Measurements from ENCODE around the gene BTNL3. TPM values are rescaled to one million over a fixed set of nuclear protein-coding genes. Genes with fewer than 3 reads are reported as not detected.

The BTNL3 gene
- total RNA-seq, 1 donor from 2014 or later: not detected

DNA sequence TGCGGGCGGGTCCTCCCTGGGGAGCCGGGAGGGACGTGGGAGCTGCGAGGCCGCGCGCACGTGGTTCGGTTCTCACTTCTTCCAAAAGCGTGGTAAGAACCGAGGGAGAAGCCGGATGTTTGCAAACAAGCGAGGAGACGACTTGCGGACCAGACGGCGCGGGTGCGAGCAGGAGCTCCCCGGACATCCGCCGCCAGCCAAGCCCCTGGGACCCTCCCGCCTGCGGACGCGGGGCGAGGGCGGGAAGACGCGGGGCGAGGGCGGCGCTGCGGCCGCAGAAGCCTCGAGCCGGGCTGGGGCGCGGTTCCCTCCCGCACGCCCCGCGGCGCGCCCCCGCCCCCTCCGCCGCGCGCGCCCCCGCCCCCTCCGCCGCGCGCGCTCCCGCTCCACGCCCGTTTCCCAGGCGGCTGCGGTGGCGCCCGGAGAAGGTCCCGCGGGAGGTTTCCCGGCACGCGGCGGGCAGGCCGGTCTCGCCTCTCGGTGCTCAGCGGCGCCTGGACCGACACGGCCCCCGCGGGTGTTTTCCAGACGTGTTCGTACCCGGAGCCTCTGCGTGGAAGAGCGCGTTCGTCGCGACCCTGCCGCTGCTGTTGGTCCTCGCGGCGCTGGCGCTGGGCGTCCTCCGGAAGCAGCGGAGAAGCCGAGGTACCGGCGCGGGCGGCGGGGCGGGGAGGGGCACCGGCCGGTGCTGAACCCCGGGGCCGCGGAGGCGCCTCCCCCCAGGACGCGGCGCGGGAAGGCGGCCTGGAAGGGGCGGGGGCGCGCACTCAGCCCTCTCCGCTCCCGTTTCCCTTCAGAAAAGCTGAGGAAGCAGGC is 64.2 kb downstream of the BTNL3 start:
- TF ChIP-seq CTCF (IDR thresholded peaks at IDR 0.05): no peak

GRCh38 chr5:181053488-181054121 is 65.0 kb downstream of the BTNL3 start:
- Histone ChIP-seq H3K9me3 (no peaks in the 10 kb centered on the region), H3K27ac (no peak overlapping the region), H3K4me3 (peak overlapping the region; percentile 65 to 68), H3K36me3 (no peaks in the 10 kb centered on the region), H3K4me1 (peaks cover 0 to 8% of the 10 kb centered on the region in 2 donors), H3K27me3 (peaks cover 9% of the 10 kb centered on the region)
- TF ChIP-seq CTCF (IDR thresholded peaks at IDR 0.05): no peak
- no peak for DNase-seq (ENCODE audit: low spot score in 2 of 2)
- intact Hi-C loops (cut with DNase I): no loop called here

More for the DNA sequence above, 64.2 kb downstream of the BTNL3 start:
- Histone ChIP-seq H3K36me3 (no peaks in the 10 kb centered on the region), H3K4me1 (peaks cover 0 to 8% of the 10 kb centered on the region in 2 donors), H3K9me3 (no peaks in the 10 kb centered on the region), H3K27ac (no peak overlapping the region), H3K27me3 (peaks cover 9% of the 10 kb centered on the region), H3K4me3 (peak overlapping the region; percentile 65 to 68)
- intact Hi-C loops (cut with DNase I): no loop called here
- DNase-seq (ENCODE audit: low spot score in 2 of 2): no peak

DNA sequence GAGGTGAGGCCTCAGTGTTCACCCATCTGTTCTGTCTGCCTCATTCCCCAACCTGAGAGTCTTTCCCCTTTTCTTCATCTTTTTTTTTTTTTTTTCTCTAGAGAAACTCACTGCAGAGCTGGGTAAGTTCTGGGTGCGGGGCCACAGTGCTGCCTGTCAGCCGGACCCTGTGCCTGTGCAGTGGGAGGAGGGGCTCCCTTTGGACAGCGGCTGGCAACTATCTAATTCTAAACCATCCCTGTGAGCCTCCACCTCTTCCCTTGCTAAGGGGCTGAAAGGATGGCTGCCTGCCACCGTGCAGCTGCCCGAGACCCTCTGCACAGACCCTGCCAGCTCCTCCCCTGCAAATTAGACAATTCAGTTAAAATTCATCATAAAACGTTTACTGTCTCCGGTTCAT is 65.5 kb downstream of the BTNL3 start:
- intact Hi-C loops (cut with DNase I): no loop called here
- peaks cover 9% of the 10 kb centered on the region for H3K27me3 ChIP-seq
- peaks cover 0 to 8% of the 10 kb centered on the region in 2 donors for H3K4me1 ChIP-seq
- no peak overlapping the region for H3K27ac ChIP-seq
- no peak for TF ChIP-seq CTCF (IDR thresholded peaks at IDR 0.05)
- DNase-seq (ENCODE audit: low spot score in 2 of 2): no peak
- H3K36me3 ChIP-seq: no peaks in the 10 kb centered on the region
- no peak overlapping the region for H3K4me3 ChIP-seq
- no peaks in the 10 kb centered on the region for H3K9me3 ChIP-seq

- Histone ChIP-seq H3K4me3 (no peak overlapping the region), H3K27me3 (peaks cover 9% of the 10 kb centered on the region), H3K36me3 (no peaks in the 10 kb centered on the region), H3K27ac (no peak overlapping the region), H3K9me3 (no peaks in the 10 kb centered on the region), H3K4me1 (peaks cover 0 to 8% of the 10 kb centered on the region in 2 donors)
- DNase-seq (ENCODE audit: low spot score in 2 of 2): no peak
- no peak for TF ChIP-seq CTCF (IDR thresholded peaks at IDR 0.05)
- intact Hi-C loops (cut with DNase I): no loop called here
Observed at GRCh38 chr5:181054871-181055459, 66.3 kb downstream of the BTNL3 start.

Other genes starting within 250 kb of the BTNL3 start
- not detected for gene OR2Y1, start 248.8 kb upstream of the BTNL3 start, total RNA-seq
- gene MGAT1, start 186.0 kb upstream of the BTNL3 start, total RNA-seq: 257 TPM
- gene ZFP62, start 127.6 kb upstream of the BTNL3 start, total RNA-seq: 1.8 TPM
- gene BTNL8, start 89.7 kb upstream of the BTNL3 start, total RNA-seq: not detected
- gene BTNL9, start 51.4 kb downstream of the BTNL3 start, total RNA-seq: 105 TPM
- not detected for gene OR2V1, start 142.3 kb downstream of the BTNL3 start, total RNA-seq
- not detected for gene OR2V2, start 158.7 kb downstream of the BTNL3 start, total RNA-seq
- 6.1 TPM for gene TRIM7, start 216.3 kb downstream of the BTNL3 start, total RNA-seq
- 105 TPM for gene TRIM41, start 234.4 kb downstream of the BTNL3 start, total RNA-seq